SIG-M5 treated with dmso at 0.1 percent for 504 hours (cell line): ENCODE measurements around the gene STX8.

Source experiments
- DNase-seq: peaks from one replicate; lab custom pipeline; 2025; ENCODE audit not compliant: unreplicated experiment; lab: John Stamatoyannopoulos, UW

The STX8 gene

DNA sequence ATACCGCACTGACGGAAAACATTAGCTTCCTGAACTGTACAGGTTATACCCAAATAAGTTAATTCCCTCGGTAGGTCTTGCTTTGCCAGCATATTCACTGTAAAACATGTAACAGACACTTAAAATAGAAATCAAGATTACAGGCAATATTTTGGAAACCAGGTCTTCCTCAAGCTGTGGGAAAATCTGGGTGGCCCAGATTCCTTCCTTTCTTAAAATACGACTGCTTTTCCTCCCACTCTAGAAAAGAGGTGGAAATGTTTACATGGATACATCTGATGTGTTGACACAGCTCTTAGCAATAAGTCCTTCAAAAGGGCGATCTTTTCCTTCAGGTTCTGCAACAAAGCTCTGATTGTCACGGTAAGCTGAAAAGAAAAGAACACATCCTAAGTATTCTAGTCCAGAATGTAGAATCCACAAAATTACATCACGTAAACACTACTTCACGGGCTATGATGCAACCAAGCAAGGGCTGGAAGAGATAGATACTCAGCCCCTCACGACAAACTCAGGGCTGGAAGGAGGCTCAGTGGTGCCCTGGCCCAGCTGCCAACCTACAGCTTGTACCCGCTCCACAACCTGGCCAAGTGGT, 18.4 kb downstream of the STX8 start:
- DNase-seq: no peak

DNA sequence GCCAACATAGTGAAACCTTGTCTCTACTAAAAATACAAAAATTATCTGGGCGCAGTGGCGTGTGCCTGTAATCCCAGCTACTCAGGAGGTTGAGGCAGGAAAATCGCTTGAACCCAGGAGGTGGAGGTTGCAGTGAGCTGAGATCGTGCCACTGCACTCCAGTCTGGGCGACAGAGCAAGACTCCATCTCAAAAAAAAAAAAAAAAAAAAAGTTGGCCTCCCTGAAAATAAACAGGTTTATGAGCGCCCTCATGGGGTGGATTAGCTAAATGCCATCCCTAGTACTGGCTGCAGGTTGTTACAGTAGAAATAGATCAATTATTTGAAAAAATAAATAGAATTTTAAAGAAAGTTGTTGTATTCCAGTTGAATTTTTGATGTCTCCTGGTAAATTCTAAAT, 20.9 kb downstream of the STX8 start:
- peak; percentile 64 for DNase-seq

DNA sequence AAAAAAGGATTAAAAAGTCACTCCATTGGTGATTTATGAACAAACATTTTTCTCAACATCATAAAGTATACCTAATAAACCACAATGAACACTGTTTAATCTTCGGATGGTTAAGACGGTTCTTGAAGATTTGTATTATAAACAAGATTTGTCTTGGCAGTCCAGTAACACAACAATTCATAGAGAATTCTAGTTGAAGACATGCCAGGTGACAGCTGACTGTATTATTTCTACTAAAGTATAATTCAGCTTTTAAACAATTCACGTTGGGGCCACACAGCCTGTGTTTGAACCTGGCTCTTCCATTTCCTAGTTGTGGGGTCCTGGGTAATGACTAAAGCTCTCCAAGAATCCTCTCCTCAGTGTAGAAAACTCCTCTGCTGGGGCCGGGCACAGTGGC, 22.0 kb downstream of the STX8 start:
- DNase-seq: no peak

DNA sequence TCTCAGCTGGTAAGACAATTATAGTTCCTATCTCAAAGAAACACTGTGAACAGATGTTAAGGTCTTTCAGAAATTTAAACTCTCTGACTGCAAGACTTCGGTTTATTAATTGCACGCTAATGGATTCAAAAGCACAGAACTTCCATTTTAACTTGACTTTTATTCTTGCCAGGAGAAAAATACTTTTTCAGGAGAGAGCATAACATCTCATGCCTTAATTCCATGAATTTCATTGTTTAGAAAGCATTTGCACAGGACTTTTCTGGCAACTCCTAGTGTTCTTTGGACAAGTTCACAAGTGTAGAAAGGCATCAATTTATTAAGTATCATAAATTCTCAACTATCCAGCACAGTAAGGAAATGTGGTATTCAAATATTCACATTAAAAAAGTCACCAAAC, 22.4 kb downstream of the STX8 start:
- DNase-seq: no peak

DNA sequence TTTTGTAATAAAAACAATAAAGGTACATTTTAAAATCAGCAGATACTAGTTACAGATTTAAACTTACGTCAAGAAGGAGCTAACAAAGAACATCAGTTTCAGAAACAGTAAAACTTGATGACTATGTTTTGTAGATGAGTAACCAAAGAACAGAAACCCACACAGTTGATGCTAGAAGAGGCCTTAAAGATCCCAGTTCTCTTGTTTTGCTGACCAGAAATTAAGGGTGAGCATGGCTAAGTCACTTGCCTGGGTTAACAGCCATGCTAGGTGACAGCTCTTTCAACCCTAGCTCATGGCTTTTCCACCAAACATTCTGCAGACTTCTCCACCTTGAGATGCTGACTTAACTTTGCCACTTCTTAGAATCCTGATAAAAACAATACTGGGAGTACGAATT, 26.4 kb downstream of the STX8 start:
- no peak for DNase-seq

DNA sequence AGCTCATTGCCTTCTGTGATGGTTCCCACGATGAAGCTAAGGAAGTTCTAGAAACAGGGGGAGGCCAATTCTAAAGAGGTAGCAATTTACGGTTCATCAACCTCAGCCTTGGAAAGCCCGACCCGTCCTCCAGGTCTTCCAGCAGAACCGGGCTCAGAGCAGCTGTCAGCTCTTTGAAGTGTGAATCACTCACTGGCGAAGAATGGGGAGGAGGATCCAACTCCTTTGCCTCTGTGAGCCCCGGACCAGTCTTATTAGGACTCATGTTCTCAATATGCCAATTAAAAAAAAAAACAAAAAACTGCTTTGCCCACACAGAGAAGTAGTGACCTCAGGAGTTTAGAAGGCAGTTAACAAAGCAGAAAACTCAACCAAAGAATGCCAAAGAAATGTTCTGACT, 31.4 kb downstream of the STX8 start:
- DNase-seq: no peak

DNA sequence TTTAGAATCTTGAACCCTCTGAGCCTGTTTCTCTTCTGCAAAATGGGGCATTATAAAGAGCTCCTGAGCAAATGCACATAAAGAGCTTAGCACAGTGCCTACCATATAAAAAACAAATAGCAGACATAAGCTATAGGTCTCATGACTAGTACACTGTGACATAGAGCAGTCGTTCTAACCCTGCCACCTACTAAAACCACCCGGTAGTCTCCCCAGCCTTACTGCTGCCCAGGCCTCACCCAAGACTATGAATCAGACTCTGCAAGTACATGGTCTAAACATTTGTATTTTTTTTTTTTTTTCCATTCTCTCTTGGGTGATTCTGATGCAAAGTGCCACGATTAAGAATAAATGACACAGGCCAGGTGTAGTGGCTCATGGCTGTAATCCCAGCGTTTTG, 33.9 kb downstream of the STX8 start:
- no peak for DNase-seq

DNA sequence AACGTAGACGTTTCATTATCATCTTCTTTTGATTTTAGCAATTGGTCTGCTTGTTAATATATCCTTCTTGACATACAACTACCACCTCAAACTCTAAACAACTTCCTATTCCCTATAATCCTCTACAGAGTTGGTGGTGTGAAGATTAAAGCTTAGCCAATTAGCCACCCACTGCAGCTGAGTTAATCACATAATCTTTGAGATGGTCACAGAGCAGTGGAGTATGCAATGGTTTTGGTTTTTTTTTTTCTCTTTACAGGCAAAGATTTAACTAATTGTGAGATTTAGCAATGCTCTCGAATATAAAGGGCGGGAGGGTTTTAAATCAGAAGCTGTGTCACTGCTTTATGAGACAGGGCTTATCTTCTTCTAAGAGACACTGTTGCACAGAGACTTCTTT, 37.0 kb downstream of the STX8 start:
- DNase-seq: no peak

DNA sequence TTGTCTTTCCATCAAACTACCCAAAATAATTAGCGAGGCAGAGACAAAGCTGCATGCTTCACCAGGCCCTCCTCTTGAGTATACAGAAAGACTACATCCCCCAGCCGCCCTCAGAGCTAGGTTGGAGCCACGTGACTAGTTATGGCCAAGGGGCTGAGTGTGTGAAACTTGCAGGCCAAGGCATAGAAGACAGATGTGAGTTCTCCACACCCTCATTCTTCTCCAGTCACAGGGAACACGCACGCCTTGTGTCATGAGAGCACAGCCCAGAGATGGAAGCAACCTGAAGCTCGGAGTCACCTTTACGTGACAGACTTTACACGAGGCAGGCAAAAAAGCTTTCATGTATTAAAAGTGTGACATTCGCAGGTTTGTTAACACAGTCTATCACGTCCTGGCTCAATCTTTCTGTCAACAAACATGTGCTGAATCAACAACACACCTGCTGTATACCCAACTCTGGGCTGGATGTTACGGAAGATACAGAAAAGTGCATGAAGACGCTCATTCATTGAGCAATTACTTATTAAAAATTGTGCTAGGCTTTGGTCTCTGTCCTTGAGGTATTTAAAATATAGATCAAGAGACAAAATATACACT, 38.3 kb downstream of the STX8 start:
- no peak for DNase-seq

DNA sequence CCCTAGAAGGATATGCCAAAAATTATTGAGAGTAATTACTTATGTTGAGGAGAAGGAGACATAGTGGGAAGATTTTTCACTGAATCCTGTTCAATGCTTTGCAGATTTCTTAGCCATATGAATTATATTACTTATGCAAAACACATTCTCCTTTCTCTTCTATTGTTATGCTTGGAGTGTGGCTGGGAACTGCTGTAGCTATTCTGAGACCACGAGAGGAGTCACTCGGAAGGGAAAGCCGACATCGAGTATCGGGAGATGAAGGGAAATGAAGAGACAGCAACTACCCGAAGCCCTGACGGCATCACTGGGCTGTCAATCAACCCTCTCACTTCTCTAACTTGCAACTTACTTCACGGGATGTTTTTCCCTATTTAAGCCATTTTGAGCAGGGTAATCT, 39.6 kb downstream of the STX8 start:
- DNase-seq: no peak

DNA sequence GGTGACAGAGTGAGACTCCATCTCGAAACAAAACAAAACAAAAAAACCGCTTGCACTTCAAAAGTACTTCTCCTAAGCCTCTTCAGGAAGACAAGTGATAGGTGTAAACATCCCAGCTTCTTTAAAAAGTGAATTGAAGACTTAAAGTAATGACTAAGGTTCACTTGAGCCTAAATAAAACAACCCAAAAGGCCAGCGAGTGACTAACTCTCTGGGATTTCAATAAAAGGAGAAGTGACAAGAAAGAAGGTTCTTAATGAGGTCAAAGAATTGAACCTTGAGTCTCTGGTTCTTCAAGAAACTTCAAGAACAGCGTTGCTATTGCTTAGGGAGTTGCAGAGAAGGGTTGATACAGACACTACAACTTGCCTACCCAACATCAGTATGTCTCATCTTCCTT, 42.2 kb downstream of the STX8 start:
- DNase-seq: no peak

DNA sequence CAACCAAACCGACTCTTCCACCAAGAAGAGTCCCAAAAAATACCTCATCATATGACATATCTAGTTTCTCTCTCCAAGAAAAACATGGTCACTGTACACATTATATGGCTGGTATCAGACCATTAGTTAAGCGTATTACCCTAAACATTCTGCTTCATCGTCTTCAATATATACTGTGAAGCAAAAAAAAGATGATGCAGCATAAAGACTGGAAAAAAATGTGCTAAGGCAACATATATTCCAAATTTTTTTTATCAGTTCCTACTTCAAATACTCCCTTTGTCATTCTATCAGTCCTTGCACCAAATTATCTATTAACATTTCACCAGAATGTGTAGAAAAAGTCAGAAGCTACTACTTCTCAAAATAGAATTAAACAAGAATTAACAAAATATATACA, 42.9 kb downstream of the STX8 start:
- no peak for DNase-seq

DNA sequence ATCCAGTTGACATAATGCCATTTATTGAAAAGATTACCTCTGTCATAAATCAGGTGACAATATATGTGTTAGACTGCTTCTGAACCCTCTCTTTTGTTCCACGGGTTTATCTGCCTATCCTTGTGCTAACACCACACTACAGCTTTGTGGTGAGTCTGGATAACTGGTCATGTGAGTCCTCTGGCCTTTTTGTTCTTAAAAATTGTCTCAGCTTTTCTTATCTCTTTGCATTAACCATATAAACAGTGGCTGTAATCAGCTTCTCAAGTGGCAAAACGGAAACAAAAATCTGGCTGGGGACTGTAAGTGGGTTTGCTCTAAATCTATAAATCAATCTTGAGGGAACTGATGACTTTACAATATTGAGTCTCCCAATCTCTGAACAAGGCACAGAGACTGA, 44.6 kb downstream of the STX8 start:
- DNase-seq: no peak

DNA sequence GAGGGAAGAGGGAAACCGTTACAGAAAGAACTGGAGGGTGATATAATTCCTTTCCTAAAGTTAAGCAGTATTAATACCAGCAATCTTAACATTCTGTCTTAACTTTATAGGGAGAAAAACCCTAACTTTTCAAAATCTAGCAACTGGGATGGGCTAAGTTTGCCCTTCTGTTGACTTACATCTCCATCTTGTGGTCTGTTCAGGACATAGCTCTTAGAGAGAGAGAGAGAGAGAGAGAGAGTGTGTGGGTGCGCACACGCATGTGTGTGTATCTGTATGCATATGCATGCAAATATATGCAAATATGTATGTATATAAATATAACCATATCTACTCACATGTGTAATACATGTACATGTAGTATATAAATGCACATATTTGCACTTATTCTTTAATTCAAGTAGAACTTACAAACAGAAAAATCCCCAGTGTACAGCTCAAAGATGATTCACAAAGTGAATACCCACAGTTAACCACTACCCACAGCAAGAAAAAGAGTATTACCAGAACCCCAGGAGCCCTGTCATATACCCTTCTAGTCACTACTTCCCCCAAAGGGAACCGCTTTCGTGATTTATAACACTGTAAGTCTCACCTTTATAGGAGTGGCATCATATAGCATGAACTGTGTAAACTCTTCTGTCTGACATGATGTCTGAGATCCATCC, 46.5 kb downstream of the STX8 start:
- DNase-seq: peak; percentile 7

DNA sequence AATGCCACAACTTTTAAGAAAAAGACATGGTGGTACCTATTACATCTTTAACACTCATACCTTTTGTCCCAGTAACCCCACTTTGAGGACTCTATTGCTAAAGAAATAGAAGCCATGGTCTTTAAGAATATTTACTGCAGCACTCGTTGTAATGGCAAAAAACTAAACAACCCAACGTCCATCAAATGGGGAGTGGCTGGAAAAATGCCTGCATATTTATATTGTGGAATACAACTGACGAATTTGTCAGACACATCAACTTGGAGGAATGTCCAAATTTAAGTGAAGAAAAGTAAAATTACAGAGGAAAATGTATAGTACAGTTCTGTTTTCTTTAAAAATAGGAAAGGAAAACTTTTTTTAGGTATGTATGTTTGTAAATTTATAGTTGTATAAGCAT, 47.8 kb downstream of the STX8 start:
- no peak for DNase-seq

DNA sequence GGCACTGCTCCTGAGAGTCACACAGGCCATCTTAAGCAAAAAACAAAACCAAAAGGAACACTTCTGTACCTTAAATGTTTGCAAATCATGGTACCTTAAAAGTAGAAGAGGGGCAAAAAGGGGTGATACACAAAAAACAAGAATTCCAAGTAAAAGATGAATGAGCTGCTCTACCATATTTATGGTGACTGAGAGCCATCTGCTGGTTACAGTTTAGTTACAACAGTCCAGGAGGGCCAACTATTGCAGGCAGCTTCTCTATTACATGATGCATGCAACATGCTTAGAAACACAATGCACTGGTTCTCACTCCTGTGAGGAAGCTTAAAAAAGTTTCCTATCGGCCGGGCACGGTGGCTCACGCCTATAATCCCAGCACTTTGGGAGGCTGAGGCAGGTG, 53.5 kb downstream of the STX8 start:
- peak; percentile 6 for DNase-seq

DNA sequence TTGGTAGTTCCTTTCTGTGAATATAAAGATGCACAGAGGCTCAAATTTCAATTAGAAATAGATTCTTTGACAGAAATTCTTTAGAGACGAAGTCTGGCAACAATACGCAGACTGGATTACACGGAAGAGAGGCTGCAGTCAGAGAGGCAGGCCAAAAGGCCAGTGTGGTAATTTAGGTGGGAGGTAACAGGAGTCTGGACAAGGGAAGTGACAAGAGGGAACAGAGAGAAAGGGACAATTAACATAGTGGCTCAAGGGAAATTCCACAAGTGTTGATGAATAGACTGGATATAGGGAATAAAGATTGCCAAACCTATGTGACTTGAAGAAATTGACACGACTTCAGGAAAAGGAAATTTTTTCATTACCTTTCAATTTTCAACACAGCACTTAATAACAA, 54.6 kb downstream of the STX8 start:
- no peak for DNase-seq

DNA sequence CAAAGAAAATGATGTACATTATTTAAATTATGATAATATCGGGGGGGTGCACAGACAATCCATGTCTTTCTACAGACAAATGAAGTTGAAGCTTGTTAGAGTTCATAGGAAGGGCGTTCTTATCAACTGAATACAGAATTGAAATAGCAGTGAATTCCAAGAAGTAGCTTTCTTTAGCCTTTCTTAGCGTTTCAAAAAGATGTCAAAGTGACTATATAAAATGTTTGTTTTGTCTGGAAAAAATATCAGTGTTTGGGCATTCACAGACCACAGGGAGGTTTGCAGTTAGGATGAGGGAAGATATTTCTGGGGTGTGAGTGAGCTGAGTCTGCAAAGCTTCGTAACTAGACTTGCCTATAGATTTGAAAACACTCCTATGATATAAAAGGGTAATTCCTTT, 55.0 kb downstream of the STX8 start:
- DNase-seq: no peak

DNA sequence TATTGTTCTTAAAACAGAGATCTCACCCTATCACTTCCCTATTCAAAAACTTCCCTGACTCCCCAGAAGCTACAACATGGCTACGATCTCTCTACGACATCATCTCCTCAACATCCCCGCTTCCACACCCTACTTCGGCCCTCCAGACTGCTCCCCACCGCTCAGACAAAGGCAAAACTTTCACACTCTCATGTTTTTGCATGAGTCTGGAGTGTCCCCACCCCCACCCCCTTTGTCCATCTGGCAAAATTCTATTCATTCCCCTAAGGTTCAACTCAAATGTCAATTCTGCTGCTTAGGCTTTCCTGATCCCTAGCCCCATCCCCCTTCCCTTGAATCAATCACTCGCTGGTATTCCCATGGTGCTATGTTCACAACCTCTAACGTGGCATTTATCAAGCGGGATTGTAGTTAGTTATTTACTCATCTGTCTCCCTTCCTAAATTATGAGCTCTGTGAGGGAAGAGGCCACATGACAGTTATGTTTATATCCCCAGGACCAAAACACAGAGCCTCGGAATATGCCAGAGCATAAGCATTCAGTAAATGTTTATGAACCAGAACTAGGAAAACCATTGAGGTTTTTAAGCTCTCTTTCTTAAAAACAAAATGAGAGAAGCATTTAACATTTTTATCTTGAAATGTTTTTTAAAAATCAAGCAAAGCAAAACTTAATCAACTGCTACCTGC, 55.9 kb downstream of the STX8 start:
- DNase-seq: no peak

DNA sequence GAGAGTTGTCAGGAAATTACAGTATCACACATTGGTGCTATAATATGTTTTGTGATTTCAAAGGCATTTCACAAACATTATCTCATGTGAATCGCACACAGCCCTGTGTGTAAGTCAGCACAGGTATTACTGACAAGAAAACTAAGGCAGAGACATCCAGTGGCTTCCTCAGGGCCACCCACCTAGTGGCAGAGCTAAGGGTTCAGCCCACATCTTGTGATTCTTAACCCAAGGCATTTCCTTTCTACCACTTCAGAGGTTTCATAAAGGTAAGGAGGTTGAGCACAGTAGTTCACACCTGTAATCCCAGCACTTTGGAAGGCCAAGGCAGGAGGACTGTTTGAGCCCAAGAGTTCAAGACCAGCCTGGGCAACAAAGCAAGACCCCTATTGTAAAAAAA, 58.2 kb downstream of the STX8 start:
- DNase-seq: no peak

DNA sequence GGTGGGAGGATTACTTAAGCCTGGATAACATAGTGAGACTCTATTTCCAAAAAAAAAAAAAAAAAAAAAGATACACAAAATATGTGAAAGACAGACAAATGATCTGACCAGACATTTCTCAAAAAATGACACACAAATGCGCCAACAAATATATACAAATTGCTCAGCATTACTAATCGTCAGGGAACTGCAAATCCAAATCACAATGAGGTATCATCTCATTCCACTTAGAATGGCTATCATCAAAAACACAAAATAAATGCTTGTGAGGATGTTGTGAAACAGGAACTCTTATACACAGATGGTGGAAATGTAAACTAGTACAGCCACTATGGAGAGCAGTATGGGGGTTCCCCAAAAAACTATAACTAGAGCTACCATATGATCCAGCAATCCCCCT, 62.4 kb downstream of the STX8 start:
- no peak for DNase-seq
